Panc1 (cell line): ENCODE data around the gene TBCK. TPM values are rescaled to one million over a fixed set of nuclear protein-coding genes. Genes with fewer than 3 reads are reported as not detected.

Source experiments
- ATAC-seq: fragments of 200-7000 bp; cut with Tn5 transposase; 2 replicates; pipeline ENCODE4 v1.9.1; 2020; ENCODE audit warnings: mild to moderate bottlenecking, moderate library complexity
- BruUV-seq: library from RNA; stranded (reverse); fragments of 400-500 nt; replicated peaks from 2 replicates; lab custom pipeline; 2021; lab: Mats Ljungman, UMichigan
- CTCF ChIA-PET: fragments of 300-600 bp; sonication (Branson Sonifier 250); formaldehyde crosslinking; loops from one replicate; lab custom pipeline; 2022; ENCODE audit warnings: antibody characterized with exemption; lab: Charles Lee
- POLR2A ChIA-PET: fragments of 300-600 bp; sonication (Branson Sonifier 250); formaldehyde crosslinking; loops from one replicate; lab custom pipeline; 2022; ENCODE audit warnings: antibody characterized with exemption; lab: Charles Lee
- DNase-seq: peaks from one replicate; pipeline ENCODE4 v3.0.0-alpha.2; 2010; ENCODE audit warnings: low read depth, low spot score
- H3K27ac ChIP-seq: 2 replicates; pipeline ENCODE4 v1.5.1; 2011; ENCODE audit warnings: mild to moderate bottlenecking, low read length, inconsistent platforms
- H3K27me3 ChIP-seq: fragments of 200-500 bp; sonication (Bioruptor generic); 2 replicates; pipeline ENCODE4 v1.6.0; 2014; ENCODE audit warnings: low read length, inconsistent platforms; ENCODE audit not compliant: control insufficient read depth, insufficient read depth
- H3K36me3 ChIP-seq: fragments of 200-500 bp; sonication (Bioruptor generic); 2 replicates; pipeline ENCODE4 v1.5.1; 2014; ENCODE audit warnings: inconsistent platforms, mild to moderate bottlenecking, low read length, moderate library complexity; ENCODE audit not compliant: control insufficient read depth, insufficient read depth
- H3K4me1 ChIP-seq: 2 replicates; pipeline ENCODE4 v1.5.1; 2011; ENCODE audit warnings: inconsistent platforms, mild to moderate bottlenecking, low read length, moderate library complexity; ENCODE audit not compliant: control insufficient read depth, insufficient read depth
- H3K4me3 ChIP-seq, 2 experiments: 2 replicates each; pipeline ENCODE4 v1.5.1; 2011 to 2012; ENCODE audit warnings: low read depth in 2 of 2, low read length in 2 of 2, mild to moderate bottlenecking in 2 of 2, inconsistent platforms in 1 of 2, moderate library complexity in 1 of 2
- H3K9me3 ChIP-seq: fragments of 200-500 bp; sonication (Bioruptor generic); 2 replicates; pipeline ENCODE4 v1.5.1; 2014; ENCODE audit warnings: low read depth, mild to moderate bottlenecking, inconsistent platforms, low read length, moderate library complexity; ENCODE audit not compliant: control insufficient read depth, insufficient read depth
- CTCF ChIP-seq: fragments of 450-650 bp; IDR thresholded peaks from 2 replicates; pipeline ENCODE4 v1.5.1; 2017; ENCODE audit warnings: mild to moderate bottlenecking
- POLR2AphosphoS5 ChIP-seq: IDR thresholded peaks from 2 replicates; pipeline ENCODE4 v1.6.1; 2012; ENCODE audit warnings: mild to moderate bottlenecking, low read depth, low read length, moderate library complexity
- REST ChIP-seq, 2 experiments: IDR thresholded peaks; 2 replicates each; pipeline ENCODE4 v1.6.1; 2011 to 2012; ENCODE audit warnings: low read depth in 2 of 2, control low read depth in 1 of 2, low read length in 1 of 2, mild to moderate bottlenecking in 1 of 2, moderate library complexity in 1 of 2; ENCODE audit not compliant: insufficient read depth in 1 of 2
- SIN3A ChIP-seq: IDR thresholded peaks from 2 replicates; pipeline ENCODE4 v1.6.1; 2012; ENCODE audit warnings: low read depth, mild to moderate bottlenecking, low read length, moderate library complexity, borderline replicate concordance; ENCODE audit not compliant: insufficient read depth
- TCF7L2 ChIP-seq: IDR thresholded peaks from 2 replicates; pipeline ENCODE4 v1.6.1; 2011; ENCODE audit warnings: mild to moderate bottlenecking, low read depth, low read length, inconsistent platforms
- in situ Hi-C: cut with HindIII; loops from 2 replicates; pipeline ENCODE4 v1.10.0; 2016; ENCODE audit warnings: low sequenced_read_pairs, low pct_unique_long_range_greater_than_20kb
- intact Hi-C: fragments of 100-400 bp; cut with micrococcal nuclease; formaldehyde crosslinking; loops from one replicate; pipeline ENCODE4 v1.10.0; 2022; ENCODE audit not compliant: unreplicated experiment
- total RNA-seq: library from RNA; stranded (reverse); gene quantifications from one replicate; pipeline ENCODE4 v1.2.1, GENCODE V29; 2021; ENCODE audit not compliant: unreplicated experiment

Gene TBCK
- total RNA-seq, 1 experiment from 2014 or later = 15.1 TPM

GRCh38 chr4:106258145-106259045, 57.6 kb downstream of the TBCK start:
- DNase-seq (no peak), ATAC-seq (no peak)
- in situ Hi-C loops (no loop called here), intact Hi-C loops (no loop called here)
- no peak for TF ChIP-seq SIN3A
- TF ChIP-seq CTCF = no peak
- no peak for TF ChIP-seq POLR2AphosphoS5
- no peak for TF ChIP-seq TCF7L2
- no peak for TF ChIP-seq REST (IDR thresholded peaks at IDR 0.05; ENCODE audit: insufficient read depth in 1 of 2, low read depth in 2 of 2, low read length in 1 of 2)
- no peak overlapping the region for H3K27ac ChIP-seq
- H3K36me3 ChIP-seq = no peaks in the 10 kb centered on the region; the same call in 1 of the 2 replicates
- H3K9me3 ChIP-seq = no peaks in the 10 kb centered on the region
- ChIA-PET POLR2A (interaction anchor here (0.6 kb wide), 1 partner anchor 9 kb away, joined by 3 read pairs; no protein-coding TSS in a partner anchor), CTCF (no interaction called here)
- H3K27me3 ChIP-seq = no peaks in the 10 kb centered on the region
- no peak overlapping the region for H3K4me3 ChIP-seq
- H3K4me1 ChIP-seq = no peaks in the 10 kb centered on the region
- BruUV-seq = no TSS peak

- in situ Hi-C loops = no loop called here
- Histone ChIP-seq H3K4me3 (no peak overlapping the region), H3K27me3 (no peaks in the 10 kb centered on the region), H3K36me3 (no peaks in the 10 kb centered on the region; the same call in 1 of the 2 replicates), H3K27ac (no peak overlapping the region), H3K4me1 (no peaks in the 10 kb centered on the region), H3K9me3 (no peaks in the 10 kb centered on the region)
- ATAC-seq (no peak), DNase-seq (no peak)
- no TSS peak for BruUV-seq
- intact Hi-C loops = no loop called here
- CTCF ChIA-PET = no interaction called here
- POLR2A ChIA-PET = no interaction called here
- no peak for TF ChIP-seq TCF7L2
- no peak for TF ChIP-seq POLR2AphosphoS5
- TF ChIP-seq CTCF = no peak
- TF ChIP-seq REST (IDR thresholded peaks at IDR 0.05; ENCODE audit: insufficient read depth in 1 of 2, low read depth in 2 of 2, low read length in 1 of 2) = no peak
- TF ChIP-seq SIN3A = no peak
Observed at GRCh38 chr4:106256190-106256589, 59.8 kb downstream of the TBCK start.
